Measurements from ENCODE around the gene MLST8.

DNA sequence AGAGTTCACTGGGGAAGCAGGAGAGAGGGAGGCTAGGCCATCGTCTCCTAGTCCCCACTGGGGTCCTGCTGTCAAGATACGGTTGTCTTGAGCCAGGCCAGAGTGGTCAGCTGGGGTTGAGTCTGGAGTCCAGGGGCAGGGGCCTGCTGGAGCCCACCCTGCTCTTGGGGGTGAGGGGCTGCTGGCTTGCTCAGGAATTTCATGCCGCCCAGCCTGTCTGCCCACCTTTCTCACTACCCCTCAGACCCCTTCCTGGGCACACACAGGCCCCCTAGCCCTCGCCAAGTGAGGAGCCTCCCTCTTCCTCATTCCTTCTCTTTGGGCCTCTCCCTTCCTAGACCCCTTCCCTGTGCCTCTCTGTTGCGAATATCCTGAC lies 48.4 kb upstream of the MLST8 start:
- TF ChIP-seq, protein P1, sequence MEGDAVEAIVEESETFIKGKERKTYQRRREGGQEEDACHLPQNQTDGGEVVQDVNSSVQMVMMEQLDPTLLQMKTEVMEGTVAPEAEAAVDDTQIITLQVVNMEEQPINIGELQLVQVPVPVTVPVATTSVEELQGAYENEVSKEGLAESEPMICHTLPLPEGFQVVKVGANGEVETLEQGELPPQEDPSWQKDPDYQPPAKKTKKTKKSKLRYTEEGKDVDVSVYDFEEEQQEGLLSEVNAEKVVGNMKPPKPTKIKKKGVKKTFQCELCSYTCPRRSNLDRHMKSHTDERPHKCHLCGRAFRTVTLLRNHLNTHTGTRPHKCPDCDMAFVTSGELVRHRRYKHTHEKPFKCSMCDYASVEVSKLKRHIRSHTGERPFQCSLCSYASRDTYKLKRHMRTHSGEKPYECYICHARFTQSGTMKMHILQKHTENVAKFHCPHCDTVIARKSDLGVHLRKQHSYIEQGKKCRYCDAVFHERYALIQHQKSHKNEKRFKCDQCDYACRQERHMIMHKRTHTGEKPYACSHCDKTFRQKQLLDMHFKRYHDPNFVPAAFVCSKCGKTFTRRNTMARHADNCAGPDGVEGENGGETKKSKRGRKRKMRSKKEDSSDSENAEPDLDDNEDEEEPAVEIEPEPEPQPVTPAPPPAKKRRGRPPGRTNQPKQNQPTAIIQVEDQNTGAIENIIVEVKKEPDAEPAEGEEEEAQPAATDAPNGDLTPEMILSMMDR (IDR thresholded peaks at IDR 0.05; ENCODE audit: low read depth, low read length, missing input control) = no peak
- TF ChIP-seq HNF4G (IDR thresholded peaks at IDR 0.05) = no peak
- TF ChIP-seq RAD21 (IDR thresholded peaks at IDR 0.05) = no peak
- TF ChIP-seq RXRA (IDR thresholded peaks at IDR 0.05) = no peak
- TF ChIP-seq, protein P2, sequence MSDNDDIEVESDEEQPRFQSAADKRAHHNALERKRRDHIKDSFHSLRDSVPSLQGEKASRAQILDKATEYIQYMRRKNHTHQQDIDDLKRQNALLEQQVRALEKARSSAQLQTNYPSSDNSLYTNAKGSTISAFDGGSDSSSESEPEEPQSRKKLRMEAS (IDR thresholded peaks at IDR 0.05) = no peak
- no peak for TF ChIP-seq EGR1 (IDR thresholded peaks at IDR 0.05; ENCODE audit: low read depth in 2 of 2)
- no peak for TF ChIP-seq TAF1 (conservative IDR thresholded peaks at IDR 0.05)
- TF ChIP-seq YY1 (IDR thresholded peaks at IDR 0.05) = no peak
- TF ChIP-seq, protein P3, sequence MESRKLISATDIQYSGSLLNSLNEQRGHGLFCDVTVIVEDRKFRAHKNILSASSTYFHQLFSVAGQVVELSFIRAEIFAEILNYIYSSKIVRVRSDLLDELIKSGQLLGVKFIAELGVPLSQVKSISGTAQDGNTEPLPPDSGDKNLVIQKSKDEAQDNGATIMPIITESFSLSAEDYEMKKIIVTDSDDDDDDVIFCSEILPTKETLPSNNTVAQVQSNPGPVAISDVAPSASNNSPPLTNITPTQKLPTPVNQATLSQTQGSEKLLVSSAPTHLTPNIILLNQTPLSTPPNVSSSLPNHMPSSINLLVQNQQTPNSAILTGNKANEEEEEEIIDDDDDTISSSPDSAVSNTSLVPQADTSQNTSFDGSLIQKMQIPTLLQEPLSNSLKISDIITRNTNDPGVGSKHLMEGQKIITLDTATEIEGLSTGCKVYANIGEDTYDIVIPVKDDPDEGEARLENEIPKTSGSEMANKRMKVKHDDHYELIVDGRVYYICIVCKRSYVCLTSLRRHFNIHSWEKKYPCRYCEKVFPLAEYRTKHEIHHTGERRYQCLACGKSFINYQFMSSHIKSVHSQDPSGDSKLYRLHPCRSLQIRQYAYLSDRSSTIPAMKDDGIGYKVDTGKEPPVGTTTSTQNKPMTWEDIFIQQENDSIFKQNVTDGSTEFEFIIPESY (IDR thresholded peaks at IDR 0.05) = no peak
- no peak for TF ChIP-seq SP1 (IDR thresholded peaks at IDR 0.05)

Measured in liver (tissue), 3 donors.